HepG2 (cell line): ENCODE data around the gene B4GALT3. TPM values are rescaled to one million over a fixed set of nuclear protein-coding genes. Genes with fewer than 3 reads are reported as not detected.

Experiments used
- ASH2L ChIP-seq: fragments of 300-600, 200-600 bp; sonication (generic); IDR thresholded peaks from 2 replicates; pipeline ENCODE4 v1.7.0; 2017; ENCODE audit warnings: low read depth, mild to moderate bottlenecking, moderate library complexity, mixed read lengths, low read length; ENCODE audit not compliant: insufficient read length
- BHLHE40 ChIP-seq: IDR thresholded peaks from 2 replicates; pipeline ENCODE4 v1.6.1; 2011; ENCODE audit warnings: low read length, improper control_type of control experiment
- JARID2 ChIP-seq: sonication (generic); formaldehyde crosslinking; IDR thresholded peaks from 2 replicates; pipeline ENCODE4 v1.8.1; 2023; ENCODE audit warnings: missing genetic modification reagents, inconsistent platforms; ENCODE audit not compliant: insufficient replicate concordance
- KLF11 ChIP-seq: IDR thresholded peaks from 2 replicates; pipeline ENCODE4 v1.6.1; 2016; ENCODE audit warnings: missing compliant biosample characterization
- PCBP2 ChIP-seq: fragments of 200-400 bp; formaldehyde crosslinking; optimal IDR thresholded peaks from 2 replicates; pipeline ENCODE3; 2018; ENCODE audit warnings: low read length, low read depth; ENCODE audit not compliant: poor library complexity, severe bottlenecking
- ZC3H13 ChIP-seq: sonication (generic); formaldehyde crosslinking; IDR thresholded peaks from 2 replicates; pipeline ENCODE4 v1.8.1; 2023; ENCODE audit warnings: mild to moderate bottlenecking, missing genetic modification reagents, moderate library complexity
- ZNF44 ChIP-seq: sonication (generic); formaldehyde crosslinking; IDR thresholded peaks from 2 replicates; pipeline ENCODE4 v1.5.1; 2020; ENCODE audit warnings: mild to moderate bottlenecking, missing genetic modification reagents
- ZNF724P ChIP-seq: sonication (generic); formaldehyde crosslinking; IDR thresholded peaks from 2 replicates; pipeline ENCODE4 v1.8.0; 2022; ENCODE audit warnings: missing genetic modification reagents, borderline replicate concordance
- ZNF83 ChIP-seq: sonication (generic); formaldehyde crosslinking; IDR thresholded peaks from 2 replicates; pipeline ENCODE4 v1.4.0; 2020; ENCODE audit warnings: missing genetic modification reagents, mild to moderate bottlenecking, borderline replicate concordance
- polyA plus RNA-seq, 8 experiments: library from polyadenylated mRNA; depleted of rRNA in 3 of 8; stranded (reverse) in 7 of 8; unstranded in 1 of 8; fragments of >200 nt; fragmentation: Illumina TruSeq in 4 of 8; extraction: Trizol in 4 of 8; gene quantifications; 2 replicates each; pipeline versions ENCODE4 v1.2.1 to v1.2.3, GENCODE V29; 2011 to 2016; ENCODE audit warnings: low read depth in 4 of 8, missing spikeins in 1 of 8, mixed read lengths in 1 of 8; ENCODE audit not compliant: insufficient read depth in 1 of 8
- total RNA-seq, 5 experiments: library from RNA; depleted of rRNA; stranded (reverse); fragments of >200 nt; fragmentation: Illumina TruSeq; extraction: Trizol; gene quantifications; 2 replicates each; pipeline ENCODE4 v1.2.3, GENCODE V29; 2016; ENCODE audit warnings: low read depth in 1 of 5
- TF ChIP-seq, protein P1 (sequence below): IDR thresholded peaks from 2 replicates; pipeline ENCODE4 v1.6.1; 2016
- TF ChIP-seq, protein P2 (sequence below): sonication (generic); formaldehyde crosslinking; IDR thresholded peaks from 2 replicates; pipeline ENCODE4 v1.4.0; 2020; ENCODE audit warnings: missing genetic modification reagents
- TF ChIP-seq, protein P3 (sequence below): sonication (generic); formaldehyde crosslinking; IDR thresholded peaks from 2 replicates; pipeline ENCODE4 v1.5.1; 2020; ENCODE audit warnings: mild to moderate bottlenecking, missing genetic modification reagents, moderate library complexity
- TF ChIP-seq, protein P4 (sequence below): sonication (generic); formaldehyde crosslinking; IDR thresholded peaks from 2 replicates; pipeline ENCODE4 v1.5.1; 2020; ENCODE audit warnings: missing genetic modification reagents, mild to moderate bottlenecking, borderline replicate concordance
- TF ChIP-seq, protein P5 (sequence below): sonication (generic); formaldehyde crosslinking; IDR thresholded peaks from 2 replicates; pipeline ENCODE4 v1.5.0; 2020; ENCODE audit warnings: mild to moderate bottlenecking, missing genetic modification reagents
- TF ChIP-seq, protein P6 (sequence below): sonication (generic); formaldehyde crosslinking; IDR thresholded peaks from 2 replicates; pipeline ENCODE4 v1.8.1; 2023; ENCODE audit warnings: mild to moderate bottlenecking, missing genetic modification reagents, borderline replicate concordance

Gene B4GALT3
- total and polyA plus RNA-seq, 2 of the 13 experiments (the other 11 are each of a cell fraction or from before 2014, with no cell fraction given): 35.6 to 40.4 TPM

DNA sequence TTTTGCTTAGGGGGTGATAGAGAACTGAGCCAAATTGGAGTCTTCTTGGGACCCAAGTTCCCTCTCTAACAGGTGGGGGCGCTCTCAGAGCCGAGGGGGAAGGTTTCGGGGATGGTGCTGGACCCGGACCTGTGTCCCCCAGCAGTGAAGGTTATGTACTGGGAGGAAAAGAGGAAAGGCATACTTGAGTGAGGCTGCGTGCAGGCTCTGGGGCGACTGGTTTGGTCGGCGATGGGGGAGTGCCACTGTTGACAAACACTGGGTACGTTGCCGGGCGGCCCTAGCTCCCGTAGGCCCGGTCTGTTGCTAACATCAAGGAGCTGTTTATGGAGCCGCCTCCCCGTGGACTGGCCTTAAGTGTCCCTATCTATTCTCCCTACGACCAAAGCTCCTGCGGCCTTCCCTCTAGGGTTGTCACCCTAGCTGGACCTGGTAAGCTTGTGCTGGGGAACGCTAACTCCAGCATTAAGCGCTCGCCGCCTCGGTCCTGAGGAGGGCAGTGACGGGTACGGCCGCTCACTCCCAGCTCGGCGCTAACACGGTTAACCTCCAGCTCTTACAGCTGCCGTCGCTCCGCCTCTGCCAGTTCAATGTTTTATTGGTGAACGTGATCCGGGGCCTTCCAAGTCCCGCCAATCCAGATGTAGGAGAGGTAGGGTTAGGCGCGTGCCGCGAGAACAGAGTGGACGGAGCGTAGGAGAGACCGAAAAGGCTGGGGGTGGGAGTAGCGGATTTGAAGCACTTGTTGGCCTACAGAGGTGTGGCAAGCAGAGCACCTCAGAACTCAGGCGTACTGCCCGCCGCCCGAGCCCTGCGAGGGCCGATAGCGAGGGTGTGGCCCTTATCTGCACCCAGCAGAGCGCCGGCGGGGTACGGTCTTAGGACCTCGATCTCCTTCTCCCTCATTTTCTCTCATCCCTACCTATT, 11.3 kb downstream of the B4GALT3 start, which contains the start of gene PPOX (continued):
- TF ChIP-seq, protein P1, sequence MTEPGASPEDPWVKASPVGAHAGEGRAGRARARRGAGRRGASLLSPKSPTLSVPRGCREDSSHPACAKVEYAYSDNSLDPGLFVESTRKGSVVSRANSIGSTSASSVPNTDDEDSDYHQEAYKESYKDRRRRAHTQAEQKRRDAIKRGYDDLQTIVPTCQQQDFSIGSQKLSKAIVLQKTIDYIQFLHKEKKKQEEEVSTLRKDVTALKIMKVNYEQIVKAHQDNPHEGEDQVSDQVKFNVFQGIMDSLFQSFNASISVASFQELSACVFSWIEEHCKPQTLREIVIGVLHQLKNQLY (CRISPR knock-in tag): 0 out of 2 replicates have a peak, but pooled peaks have one; percentile 26
- TF ChIP-seq ZC3H13 (CRISPR knock-in tag): peak; percentile 73; the same call in 1 of the 2 replicates
- no peak for TF ChIP-seq ZNF724P
- no peak; the same call in 1 of the 2 replicates for TF ChIP-seq KLF11 (CRISPR knock-in tag)
- TF ChIP-seq ASH2L: peak; percentile 84
- peak; percentile 80 for TF ChIP-seq BHLHE40
- TF ChIP-seq JARID2 (CRISPR knock-in tag): no peak
- TF ChIP-seq, protein P2, sequence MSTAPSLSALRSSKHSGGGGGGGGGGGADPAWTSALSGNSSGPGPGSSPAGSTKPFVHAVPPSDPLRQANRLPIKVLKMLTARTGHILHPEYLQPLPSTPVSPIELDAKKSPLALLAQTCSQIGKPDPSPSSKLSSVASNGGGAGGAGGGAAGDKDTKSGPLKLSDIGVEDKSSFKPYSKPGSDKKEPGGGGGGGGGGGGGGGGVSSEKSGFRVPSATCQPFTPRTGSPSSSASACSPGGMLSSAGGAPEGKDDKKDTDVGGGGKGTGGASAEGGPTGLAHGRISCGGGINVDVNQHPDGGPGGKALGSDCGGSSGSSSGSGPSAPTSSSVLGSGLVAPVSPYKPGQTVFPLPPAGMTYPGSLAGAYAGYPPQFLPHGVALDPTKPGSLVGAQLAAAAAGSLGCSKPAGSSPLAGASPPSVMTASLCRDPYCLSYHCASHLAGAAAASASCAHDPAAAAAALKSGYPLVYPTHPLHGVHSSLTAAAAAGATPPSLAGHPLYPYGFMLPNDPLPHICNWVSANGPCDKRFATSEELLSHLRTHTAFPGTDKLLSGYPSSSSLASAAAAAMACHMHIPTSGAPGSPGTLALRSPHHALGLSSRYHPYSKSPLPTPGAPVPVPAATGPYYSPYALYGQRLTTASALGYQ (CRISPR knock-in tag): no peak; the same call in 1 of the 2 replicates
- TF ChIP-seq, protein P3, sequence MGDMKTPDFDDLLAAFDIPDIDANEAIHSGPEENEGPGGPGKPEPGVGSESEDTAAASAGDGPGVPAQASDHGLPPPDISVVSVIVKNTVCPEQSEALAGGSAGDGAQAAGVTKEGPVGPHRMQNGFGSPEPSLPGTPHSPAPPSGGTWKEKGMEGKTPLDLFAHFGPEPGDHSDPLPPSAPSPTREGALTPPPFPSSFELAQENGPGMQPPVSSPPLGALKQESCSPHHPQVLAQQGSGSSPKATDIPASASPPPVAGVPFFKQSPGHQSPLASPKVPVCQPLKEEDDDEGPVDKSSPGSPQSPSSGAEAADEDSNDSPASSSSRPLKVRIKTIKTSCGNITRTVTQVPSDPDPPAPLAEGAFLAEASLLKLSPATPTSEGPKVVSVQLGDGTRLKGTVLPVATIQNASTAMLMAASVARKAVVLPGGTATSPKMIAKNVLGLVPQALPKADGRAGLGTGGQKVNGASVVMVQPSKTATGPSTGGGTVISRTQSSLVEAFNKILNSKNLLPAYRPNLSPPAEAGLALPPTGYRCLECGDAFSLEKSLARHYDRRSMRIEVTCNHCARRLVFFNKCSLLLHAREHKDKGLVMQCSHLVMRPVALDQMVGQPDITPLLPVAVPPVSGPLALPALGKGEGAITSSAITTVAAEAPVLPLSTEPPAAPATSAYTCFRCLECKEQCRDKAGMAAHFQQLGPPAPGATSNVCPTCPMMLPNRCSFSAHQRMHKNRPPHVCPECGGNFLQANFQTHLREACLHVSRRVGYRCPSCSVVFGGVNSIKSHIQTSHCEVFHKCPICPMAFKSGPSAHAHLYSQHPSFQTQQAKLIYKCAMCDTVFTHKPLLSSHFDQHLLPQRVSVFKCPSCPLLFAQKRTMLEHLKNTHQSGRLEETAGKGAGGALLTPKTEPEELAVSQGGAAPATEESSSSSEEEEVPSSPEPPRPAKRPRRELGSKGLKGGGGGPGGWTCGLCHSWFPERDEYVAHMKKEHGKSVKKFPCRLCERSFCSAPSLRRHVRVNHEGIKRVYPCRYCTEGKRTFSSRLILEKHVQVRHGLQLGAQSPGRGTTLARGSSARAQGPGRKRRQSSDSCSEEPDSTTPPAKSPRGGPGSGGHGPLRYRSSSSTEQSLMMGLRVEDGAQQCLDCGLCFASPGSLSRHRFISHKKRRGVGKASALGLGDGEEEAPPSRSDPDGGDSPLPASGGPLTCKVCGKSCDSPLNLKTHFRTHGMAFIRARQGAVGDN (CRISPR knock-in tag): peak; percentile 89
- no peak for TF ChIP-seq PCBP2
- TF ChIP-seq ZNF83 (CRISPR knock-in tag): 0 out of 2 replicates have a peak, but pooled peaks have one; percentile 61
- peak; percentile 15; the same call in 1 of the 2 replicates for TF ChIP-seq ZNF44
- TF ChIP-seq, protein P4, sequence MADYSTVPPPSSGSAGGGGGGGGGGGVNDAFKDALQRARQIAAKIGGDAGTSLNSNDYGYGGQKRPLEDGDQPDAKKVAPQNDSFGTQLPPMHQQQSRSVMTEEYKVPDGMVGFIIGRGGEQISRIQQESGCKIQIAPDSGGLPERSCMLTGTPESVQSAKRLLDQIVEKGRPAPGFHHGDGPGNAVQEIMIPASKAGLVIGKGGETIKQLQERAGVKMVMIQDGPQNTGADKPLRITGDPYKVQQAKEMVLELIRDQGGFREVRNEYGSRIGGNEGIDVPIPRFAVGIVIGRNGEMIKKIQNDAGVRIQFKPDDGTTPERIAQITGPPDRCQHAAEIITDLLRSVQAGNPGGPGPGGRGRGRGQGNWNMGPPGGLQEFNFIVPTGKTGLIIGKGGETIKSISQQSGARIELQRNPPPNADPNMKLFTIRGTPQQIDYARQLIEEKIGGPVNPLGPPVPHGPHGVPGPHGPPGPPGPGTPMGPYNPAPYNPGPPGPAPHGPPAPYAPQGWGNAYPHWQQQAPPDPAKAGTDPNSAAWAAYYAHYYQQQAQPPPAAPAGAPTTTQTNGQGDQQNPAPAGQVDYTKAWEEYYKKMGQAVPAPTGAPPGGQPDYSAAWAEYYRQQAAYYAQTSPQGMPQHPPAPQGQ (CRISPR knock-in tag): no peak
- TF ChIP-seq, protein P5, sequence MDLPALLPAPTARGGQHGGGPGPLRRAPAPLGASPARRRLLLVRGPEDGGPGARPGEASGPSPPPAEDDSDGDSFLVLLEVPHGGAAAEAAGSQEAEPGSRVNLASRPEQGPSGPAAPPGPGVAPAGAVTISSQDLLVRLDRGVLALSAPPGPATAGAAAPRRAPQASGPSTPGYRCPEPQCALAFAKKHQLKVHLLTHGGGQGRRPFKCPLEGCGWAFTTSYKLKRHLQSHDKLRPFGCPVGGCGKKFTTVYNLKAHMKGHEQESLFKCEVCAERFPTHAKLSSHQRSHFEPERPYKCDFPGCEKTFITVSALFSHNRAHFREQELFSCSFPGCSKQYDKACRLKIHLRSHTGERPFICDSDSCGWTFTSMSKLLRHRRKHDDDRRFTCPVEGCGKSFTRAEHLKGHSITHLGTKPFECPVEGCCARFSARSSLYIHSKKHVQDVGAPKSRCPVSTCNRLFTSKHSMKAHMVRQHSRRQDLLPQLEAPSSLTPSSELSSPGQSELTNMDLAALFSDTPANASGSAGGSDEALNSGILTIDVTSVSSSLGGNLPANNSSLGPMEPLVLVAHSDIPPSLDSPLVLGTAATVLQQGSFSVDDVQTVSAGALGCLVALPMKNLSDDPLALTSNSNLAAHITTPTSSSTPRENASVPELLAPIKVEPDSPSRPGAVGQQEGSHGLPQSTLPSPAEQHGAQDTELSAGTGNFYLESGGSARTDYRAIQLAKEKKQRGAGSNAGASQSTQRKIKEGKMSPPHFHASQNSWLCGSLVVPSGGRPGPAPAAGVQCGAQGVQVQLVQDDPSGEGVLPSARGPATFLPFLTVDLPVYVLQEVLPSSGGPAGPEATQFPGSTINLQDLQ (CRISPR knock-in tag): no peak
- TF ChIP-seq, protein P6, sequence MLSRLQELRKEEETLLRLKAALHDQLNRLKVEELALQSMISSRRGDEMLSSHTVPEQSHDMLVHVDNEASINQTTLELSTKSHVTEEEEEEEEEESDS (CRISPR knock-in tag): no peak
